KOPT-K1 (cell line): ENCODE measurements around the gene MARCOL.

Experiments
- H3K27ac ChIP-seq: fragments of 200-600 bp; sonication (generic); 2 replicates; pipeline ENCODE4 v1.5.1; 2016; ENCODE audit warnings: antibody characterized with exemption, mild to moderate bottlenecking, low read depth, low read length; ENCODE audit not compliant: poor library complexity, severe bottlenecking
- H3K36me3 ChIP-seq: fragments of 200-600 bp; sonication (generic); 2 replicates; pipeline ENCODE4 v1.5.1; 2017; ENCODE audit warnings: antibody characterized with exemption, mild to moderate bottlenecking, low read length, moderate library complexity; ENCODE audit not compliant: insufficient read depth
- H3K9me3 ChIP-seq: fragments of 200-600 bp; sonication (generic); 2 replicates; pipeline ENCODE4 v1.5.1; 2017; ENCODE audit warnings: antibody characterized with exemption, low read length, mild to moderate bottlenecking; ENCODE audit not compliant: insufficient read depth, poor library complexity, severe bottlenecking

Gene MARCOL

GRCh38 chr5:148238418-148238794, at the start of gene MARCOL:
MARCOL (plus strand) TSS chr5:148238525; CDS start chr5:148238598, 73 bp downstream.
- no peak within 1 kb of the TSS for H3K27ac ChIP-seq
- no peaks in the 10 kb centered on the region for H3K36me3 ChIP-seq
- H3K9me3 ChIP-seq: no peaks in the 10 kb centered on the region

- H3K36me3 ChIP-seq: no peaks in the 10 kb centered on the region
- H3K9me3 ChIP-seq: no peaks in the 10 kb centered on the region
- H3K27ac ChIP-seq: no peak overlapping the region
These were observed 47.3 kb upstream of the MARCOL start for GRCh38 chr5:148191010-148191409.

GRCh38 chr5:148193202-148193601, 45.1 kb upstream of the MARCOL start:
- Histone ChIP-seq H3K9me3 (no peaks in the 10 kb centered on the region), H3K27ac (no peak overlapping the region), H3K36me3 (no peaks in the 10 kb centered on the region)

GRCh38 chr5:148201151-148201550, 37.2 kb upstream of the MARCOL start:
- no peak overlapping the region for H3K27ac ChIP-seq
- no peaks in the 10 kb centered on the region for H3K36me3 ChIP-seq
- no peaks in the 10 kb centered on the region for H3K9me3 ChIP-seq

GRCh38 chr5:148202531-148203203, 35.7 kb upstream of the MARCOL start, which contains the start of gene SPINK6:
SPINK6 (plus strand) TSS chr5:148203042; CDS start chr5:148203097, 55 bp downstream.
- Histone ChIP-seq H3K36me3 (no peaks in the 10 kb centered on the region), H3K9me3 (no peaks in the 10 kb centered on the region), H3K27ac (no peak within 1 kb of the TSS)

- no peaks in the 10 kb centered on the region for H3K9me3 ChIP-seq
- H3K27ac ChIP-seq: no peak overlapping the region
- no peaks in the 10 kb centered on the region for H3K36me3 ChIP-seq
These were observed 33.1 kb upstream of the MARCOL start for GRCh38 chr5:148205044-148205806.

- no peaks in the 10 kb centered on the region for H3K36me3 ChIP-seq
- no peak overlapping the region for H3K27ac ChIP-seq
These were observed 32.5 kb upstream of the MARCOL start for GRCh38 chr5:148205865-148206264.

GRCh38 chr5:148206620-148207019, 31.7 kb upstream of the MARCOL start:
- Histone ChIP-seq H3K9me3 (no peaks in the 10 kb centered on the region), H3K27ac (no peak overlapping the region), H3K36me3 (no peaks in the 10 kb centered on the region)

More at GRCh38 chr5:148205865-148206264, 32.5 kb upstream of the MARCOL start:
- no peaks in the 10 kb centered on the region for H3K9me3 ChIP-seq

- no peak overlapping the region for H3K27ac ChIP-seq
- H3K9me3 ChIP-seq: no peaks in the 10 kb centered on the region
- H3K36me3 ChIP-seq: no peaks in the 10 kb centered on the region
These were observed 30.1 kb upstream of the MARCOL start for GRCh38 chr5:148208226-148208625.

- H3K27ac ChIP-seq: no peak overlapping the region
- H3K36me3 ChIP-seq: no peaks in the 10 kb centered on the region
- no peaks in the 10 kb centered on the region for H3K9me3 ChIP-seq
These were observed 29.1 kb upstream of the MARCOL start for GRCh38 chr5:148209151-148209770.

GRCh38 chr5:148214665-148215185, 23.6 kb upstream of the MARCOL start:
- Histone ChIP-seq H3K36me3 (no peaks in the 10 kb centered on the region), H3K27ac (no peak overlapping the region)

GRCh38 chr5:148221508-148221907, 16.8 kb upstream of the MARCOL start:
- Histone ChIP-seq H3K27ac (no peak overlapping the region), H3K9me3 (no peaks in the 10 kb centered on the region), H3K36me3 (no peaks in the 10 kb centered on the region)

More at GRCh38 chr5:148214665-148215185, 23.6 kb upstream of the MARCOL start:
- no peaks in the 10 kb centered on the region for H3K9me3 ChIP-seq

GRCh38 chr5:148224117-148224742, 14.1 kb upstream of the MARCOL start:
- no peaks in the 10 kb centered on the region for H3K36me3 ChIP-seq
- H3K9me3 ChIP-seq: no peaks in the 10 kb centered on the region
- no peak overlapping the region for H3K27ac ChIP-seq

- H3K36me3 ChIP-seq: no peaks in the 10 kb centered on the region
- no peak overlapping the region for H3K27ac ChIP-seq
- H3K9me3 ChIP-seq: no peaks in the 10 kb centered on the region
These were observed 9.8 kb upstream of the MARCOL start for GRCh38 chr5:148228392-148228984.
